ENCODE measurements around the gene IFI30.

IFI30 gene

DNA sequence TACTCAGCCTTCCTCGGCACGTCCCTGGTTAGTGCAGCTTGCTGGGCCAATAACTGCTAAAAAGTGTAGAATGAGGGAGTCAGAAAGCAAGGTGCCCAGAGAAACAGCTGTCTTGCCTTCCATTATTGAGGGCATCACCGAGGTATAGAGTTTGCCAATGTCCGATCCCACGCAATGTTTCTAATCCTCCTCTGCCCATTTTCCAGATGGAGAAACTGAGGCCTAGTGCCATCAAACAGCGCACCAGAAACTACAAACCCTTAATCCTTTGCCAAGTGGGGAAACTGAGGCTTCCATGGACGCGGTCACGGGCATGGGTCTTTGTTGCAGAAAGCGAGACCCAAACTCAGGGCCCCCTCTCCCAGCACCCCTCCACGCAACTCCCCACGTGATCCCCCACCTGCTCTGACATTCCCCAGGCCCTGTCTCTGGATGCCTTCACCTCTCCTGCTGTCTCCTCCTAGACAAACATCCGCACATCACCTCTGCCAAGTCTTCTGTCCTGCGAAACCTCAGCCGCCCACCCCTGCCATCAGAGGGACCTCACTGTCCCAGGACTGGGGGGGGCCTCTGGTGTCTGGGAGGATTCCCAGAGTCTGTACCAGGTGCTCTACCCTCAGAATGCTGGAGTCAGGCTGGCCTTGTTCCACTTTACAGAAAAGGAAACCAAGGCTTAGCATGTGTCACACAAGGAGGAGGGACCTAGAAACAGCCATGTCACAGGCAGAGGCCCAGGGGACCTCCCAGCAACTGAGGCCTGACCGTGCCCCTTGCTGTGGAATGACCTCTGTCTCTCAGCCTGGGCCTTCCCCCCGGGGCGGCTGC, 53.6 kb downstream of the IFI30 start:
- DNase-seq, result no peak

Measured in bone marrow (tissue), 2 donors.